ENCODE results near the gene DTX2.
"Not testable (repeated sequence)": the region's sequence is repeated elsewhere in the genome, so short reads cannot be mapped to it uniquely, and the experiment has no call there.

DNA sequence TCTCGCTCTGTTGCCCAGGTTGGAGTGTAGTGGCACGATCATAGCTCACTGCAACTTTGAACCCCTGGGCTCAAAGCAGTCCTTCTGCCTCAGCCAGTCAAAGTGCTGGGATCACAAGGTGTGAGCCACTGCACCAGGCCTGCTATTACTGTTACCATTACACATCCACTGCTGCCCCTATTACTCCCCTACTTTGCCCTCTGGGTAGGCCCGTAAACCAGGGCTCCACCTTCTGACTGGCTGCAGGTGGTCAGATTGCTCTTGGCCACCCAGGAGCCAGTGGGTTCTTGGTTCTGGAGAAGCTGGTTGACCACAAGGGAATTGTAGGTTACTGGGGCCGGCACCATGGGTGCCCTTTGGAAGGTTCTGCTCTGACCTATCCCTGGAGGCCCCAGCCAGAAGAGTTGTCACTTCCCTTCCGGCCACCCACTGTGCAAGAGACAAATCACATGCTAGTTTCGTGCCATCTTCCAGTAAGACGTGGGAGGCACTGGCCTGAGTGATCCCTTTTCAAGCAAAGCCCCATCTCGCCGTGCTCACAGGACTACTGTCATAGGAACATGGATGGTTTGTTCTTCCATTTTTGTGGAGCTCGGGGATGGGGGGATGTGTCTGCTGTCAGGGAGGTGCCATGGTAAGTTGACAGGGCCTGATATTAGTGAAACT is 10.2 kb downstream of the DTX2 start:
- TF ChIP-seq, protein P1, sequence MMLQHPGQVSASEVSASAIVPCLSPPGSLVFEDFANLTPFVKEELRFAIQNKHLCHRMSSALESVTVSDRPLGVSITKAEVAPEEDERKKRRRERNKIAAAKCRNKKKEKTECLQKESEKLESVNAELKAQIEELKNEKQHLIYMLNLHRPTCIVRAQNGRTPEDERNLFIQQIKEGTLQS (IDR thresholded peaks at IDR 0.05), result not testable (repeated sequence)
- TF ChIP-seq, protein P2, sequence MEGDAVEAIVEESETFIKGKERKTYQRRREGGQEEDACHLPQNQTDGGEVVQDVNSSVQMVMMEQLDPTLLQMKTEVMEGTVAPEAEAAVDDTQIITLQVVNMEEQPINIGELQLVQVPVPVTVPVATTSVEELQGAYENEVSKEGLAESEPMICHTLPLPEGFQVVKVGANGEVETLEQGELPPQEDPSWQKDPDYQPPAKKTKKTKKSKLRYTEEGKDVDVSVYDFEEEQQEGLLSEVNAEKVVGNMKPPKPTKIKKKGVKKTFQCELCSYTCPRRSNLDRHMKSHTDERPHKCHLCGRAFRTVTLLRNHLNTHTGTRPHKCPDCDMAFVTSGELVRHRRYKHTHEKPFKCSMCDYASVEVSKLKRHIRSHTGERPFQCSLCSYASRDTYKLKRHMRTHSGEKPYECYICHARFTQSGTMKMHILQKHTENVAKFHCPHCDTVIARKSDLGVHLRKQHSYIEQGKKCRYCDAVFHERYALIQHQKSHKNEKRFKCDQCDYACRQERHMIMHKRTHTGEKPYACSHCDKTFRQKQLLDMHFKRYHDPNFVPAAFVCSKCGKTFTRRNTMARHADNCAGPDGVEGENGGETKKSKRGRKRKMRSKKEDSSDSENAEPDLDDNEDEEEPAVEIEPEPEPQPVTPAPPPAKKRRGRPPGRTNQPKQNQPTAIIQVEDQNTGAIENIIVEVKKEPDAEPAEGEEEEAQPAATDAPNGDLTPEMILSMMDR (IDR thresholded peaks at IDR 0.05; ENCODE audit: low read depth, low read length, missing input control), result not testable (repeated sequence)
- TF ChIP-seq TAF1 (conservative IDR thresholded peaks at IDR 0.05); RAD21 (IDR thresholded peaks at IDR 0.05): not testable (repeated sequence)
- TF ChIP-seq, protein P3, sequence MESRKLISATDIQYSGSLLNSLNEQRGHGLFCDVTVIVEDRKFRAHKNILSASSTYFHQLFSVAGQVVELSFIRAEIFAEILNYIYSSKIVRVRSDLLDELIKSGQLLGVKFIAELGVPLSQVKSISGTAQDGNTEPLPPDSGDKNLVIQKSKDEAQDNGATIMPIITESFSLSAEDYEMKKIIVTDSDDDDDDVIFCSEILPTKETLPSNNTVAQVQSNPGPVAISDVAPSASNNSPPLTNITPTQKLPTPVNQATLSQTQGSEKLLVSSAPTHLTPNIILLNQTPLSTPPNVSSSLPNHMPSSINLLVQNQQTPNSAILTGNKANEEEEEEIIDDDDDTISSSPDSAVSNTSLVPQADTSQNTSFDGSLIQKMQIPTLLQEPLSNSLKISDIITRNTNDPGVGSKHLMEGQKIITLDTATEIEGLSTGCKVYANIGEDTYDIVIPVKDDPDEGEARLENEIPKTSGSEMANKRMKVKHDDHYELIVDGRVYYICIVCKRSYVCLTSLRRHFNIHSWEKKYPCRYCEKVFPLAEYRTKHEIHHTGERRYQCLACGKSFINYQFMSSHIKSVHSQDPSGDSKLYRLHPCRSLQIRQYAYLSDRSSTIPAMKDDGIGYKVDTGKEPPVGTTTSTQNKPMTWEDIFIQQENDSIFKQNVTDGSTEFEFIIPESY (IDR thresholded peaks at IDR 0.05), result not testable (repeated sequence)

Measured in liver (tissue), 3 donors.